GM10847 (cell line): ENCODE measurements around the gene PRB2.
"Not testable (repeated sequence)": the region's sequence is repeated elsewhere in the genome, so short reads cannot be mapped to it uniquely, and the experiment has no call there.

ENCODE experiments used
- POLR2A ChIP-seq: IDR thresholded peaks from 2 replicates; pipeline ENCODE4 v1.6.1; 2011; ENCODE audit not compliant: insufficient read length; ENCODE audit errors: extremely low read depth

The PRB2 gene

DNA sequence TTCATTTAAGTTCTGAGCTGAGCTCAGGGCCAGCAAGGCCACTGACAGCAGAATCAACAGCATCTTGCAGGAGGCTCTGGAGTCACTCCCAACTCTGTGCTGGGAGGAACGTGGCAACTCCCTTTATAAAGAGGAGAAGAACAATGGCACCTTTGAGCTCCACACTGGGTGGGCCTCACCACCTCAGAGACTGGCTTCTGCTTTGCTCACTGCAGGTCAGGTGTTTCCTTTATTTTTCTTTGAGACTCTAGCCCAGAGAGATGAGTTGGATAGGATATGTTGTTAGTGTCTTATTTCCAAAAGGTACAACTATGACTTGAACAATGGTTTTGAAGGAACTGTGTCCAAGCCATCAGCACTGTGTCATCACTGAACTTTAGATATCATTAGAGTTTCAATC lies at the start of gene PRB2:
TSS of gene PRB2 (minus strand) at position 101 of the 400 bp plus-strand sequence. CDS start at position 63, 38 bp downstream.
- TF ChIP-seq POLR2A = not testable (repeated sequence)

DNA sequence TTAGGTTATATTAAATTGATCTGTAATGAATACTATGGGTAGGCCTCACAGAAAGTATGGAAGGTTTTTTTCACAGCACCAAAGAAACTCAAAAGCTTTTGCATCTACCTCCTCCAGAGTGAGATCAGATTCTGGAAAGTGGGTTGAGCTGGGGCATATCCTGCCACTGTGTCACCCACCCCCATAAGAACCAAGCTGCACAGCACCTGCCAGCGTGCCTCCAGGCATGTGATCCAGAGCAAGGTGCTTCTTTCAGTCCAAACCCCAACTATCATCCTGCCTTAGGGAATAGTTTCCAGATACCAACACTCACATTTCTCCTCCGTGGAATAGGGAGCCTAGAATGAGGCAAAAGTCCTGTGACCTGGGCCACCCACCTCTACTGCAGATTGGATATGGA lies 42.6 kb upstream of the PRB2 start:
- no peak for TF ChIP-seq POLR2A

DNA sequence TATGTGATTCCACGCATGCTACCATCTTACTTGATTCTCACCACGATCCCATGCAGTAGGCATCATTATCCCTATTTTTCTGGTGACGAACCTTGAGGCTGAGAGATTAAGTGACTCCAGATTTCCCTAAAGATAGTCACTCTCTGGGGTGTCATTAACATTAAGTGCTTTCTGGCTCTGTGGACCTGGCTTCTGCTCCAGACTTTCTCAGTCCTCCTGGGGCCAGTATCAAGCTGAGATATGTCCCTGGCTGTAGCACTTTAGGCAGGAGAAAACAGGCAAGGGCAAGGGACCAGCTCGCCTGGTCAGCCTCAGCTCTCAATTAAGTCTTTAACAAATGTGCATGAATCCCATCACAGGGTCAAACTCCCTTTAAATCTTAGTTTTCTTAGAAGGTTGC lies 38.3 kb upstream of the PRB2 start:
- no peak for TF ChIP-seq POLR2A

DNA sequence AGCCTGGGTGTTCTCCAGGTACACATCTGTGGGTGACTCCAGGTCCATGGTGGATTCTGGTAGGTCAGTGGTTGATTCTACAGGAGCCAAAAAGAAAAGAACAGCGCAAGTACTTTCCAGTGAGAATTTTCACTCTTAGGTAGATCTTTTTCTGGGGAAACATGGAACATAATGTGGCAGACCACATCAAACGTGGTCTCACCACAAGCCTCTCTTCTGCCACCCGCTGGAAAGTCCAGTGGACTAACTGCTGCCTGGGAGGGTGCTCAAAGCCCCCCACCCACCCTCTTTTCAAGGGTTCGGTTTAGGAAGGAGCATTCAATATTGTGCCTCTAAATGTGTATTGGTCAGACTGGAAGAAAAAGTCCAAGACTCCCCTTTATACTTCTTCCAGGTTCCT lies 36.1 kb upstream of the PRB2 start:
- TF ChIP-seq POLR2A = no peak

DNA sequence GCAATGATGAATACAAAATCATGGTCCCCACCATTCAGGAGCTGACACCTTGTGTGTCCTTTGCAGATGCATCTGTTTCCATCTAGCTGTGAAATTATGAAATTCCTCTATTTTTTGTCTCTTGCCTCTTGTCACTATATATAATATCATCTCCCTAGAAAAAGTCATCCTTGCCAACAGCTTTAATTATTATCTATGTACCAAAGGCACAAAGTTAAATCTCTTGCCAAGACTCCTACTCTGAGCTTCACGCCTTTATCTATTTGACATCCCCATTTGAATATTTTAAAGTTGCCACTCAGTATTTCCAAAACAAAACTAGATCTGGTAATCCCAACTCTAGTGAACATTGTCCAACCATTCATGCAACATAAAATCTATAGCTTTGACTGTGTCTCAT lies 32.0 kb upstream of the PRB2 start:
- no peak for TF ChIP-seq POLR2A

DNA sequence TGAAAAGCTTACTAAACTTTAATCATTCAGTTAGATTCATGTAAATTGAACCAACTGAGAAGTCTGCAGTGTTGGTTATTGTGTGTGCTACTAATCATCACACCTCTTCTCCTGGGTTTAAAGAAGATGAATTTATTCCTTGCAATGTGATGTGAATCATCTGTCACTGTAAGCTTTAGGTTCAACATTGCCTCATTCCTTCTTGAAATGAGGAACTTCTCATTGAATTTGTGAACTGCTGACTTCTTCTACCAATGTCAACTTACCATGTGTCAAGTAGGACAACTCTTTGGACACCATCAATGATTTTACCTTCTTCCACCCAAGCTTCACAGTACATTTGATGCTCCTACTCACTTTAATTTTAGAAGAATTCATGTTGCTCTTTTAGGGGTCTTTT lies 17.4 kb upstream of the PRB2 start:
- no peak for TF ChIP-seq POLR2A

DNA sequence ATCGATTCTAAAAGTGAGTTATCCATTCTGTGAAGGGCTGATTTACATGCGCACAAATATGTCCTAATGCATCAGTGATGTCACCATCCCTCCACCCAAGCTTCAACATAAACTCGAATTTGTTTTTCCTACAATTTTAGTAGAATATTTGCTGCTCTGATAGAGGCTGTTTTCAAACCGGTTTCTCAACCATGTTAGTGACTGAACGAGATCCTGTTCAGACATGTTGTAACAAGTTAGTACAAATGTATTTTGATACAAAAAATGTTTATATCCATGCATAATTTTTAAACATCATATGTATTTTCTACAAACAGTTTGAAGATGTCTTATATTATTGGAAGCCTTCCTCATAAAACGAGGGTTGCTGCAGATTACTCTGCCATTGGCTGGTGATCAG lies 12.7 kb upstream of the PRB2 start:
- TF ChIP-seq POLR2A = no peak

DNA sequence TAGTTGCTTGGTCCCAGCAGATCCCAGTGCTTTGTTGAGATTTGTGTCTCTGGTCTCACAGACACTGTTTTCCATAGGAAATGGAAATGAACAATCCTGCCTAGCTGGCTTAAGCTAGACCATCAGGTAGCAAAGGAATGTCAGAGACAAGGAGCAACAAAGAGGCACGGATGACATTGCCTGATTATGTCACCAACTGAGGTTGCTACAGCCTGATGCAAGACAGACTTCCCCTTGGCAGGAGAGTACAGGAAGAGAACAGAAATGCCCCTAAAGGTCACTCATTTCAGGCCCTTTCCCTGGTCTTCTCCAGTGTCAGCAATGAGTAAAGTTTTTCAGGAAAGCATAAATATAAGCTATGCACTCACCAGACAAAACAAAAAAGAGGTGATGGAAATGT lies 2.0 kb upstream of the PRB2 start:
- no peak for TF ChIP-seq POLR2A

DNA sequence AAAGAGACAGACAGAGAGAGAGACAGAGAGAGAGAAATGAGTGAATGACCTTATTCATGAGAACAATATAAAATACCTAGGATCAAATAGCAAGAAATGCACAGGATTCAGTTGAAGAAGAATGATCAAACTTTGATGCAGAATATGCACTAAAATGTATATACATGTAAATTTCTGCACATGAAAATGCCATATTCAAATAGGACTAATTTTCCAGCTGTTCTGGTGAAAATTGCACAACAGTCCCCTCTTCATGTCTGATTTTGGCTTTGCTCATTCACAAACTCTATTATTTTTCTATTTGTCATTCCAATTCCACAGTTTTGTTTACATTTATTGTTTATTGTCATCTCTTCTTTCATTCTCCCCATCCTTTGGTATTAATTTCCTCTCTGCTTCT lies 34.2 kb downstream of the PRB2 start:
- TF ChIP-seq POLR2A = no peak

DNA sequence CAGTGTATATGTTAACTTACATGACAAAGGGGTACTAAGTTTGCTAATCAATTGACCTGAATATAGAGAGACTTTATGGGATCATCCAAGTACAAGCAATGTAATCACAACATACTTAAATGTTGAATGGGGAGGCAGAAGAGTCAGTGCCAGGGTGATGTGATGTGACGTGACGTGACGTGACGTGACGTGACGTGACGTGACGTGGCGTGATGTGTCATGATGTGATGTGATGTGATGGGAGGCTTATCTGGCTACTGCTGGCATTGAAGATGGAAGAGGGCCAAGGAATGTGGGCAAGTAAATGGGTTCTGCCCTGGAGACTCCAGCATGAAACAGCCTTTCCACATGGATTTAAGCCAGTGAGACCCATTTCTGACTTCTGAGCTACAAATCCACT lies 46.9 kb downstream of the PRB2 start:
- no peak for TF ChIP-seq POLR2A

DNA sequence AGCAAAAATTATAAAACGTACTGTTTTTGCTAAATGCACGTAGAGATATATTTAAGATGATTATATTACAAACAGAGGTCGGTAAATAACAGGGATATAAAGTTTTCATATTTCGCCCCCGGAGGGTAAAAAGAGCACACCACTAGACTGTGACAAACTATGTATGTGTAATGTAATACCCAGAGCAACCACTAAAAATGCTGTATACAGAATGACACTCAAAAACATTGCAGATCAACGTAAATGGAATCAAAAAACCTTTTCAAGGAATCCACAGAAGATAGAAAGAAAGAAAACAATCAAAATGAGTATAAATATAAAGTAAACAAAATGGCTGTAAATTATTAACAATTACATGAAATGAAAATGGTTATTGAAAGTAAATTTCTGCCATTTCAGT lies 47.6 kb downstream of the PRB2 start:
- no peak for TF ChIP-seq POLR2A

DNA sequence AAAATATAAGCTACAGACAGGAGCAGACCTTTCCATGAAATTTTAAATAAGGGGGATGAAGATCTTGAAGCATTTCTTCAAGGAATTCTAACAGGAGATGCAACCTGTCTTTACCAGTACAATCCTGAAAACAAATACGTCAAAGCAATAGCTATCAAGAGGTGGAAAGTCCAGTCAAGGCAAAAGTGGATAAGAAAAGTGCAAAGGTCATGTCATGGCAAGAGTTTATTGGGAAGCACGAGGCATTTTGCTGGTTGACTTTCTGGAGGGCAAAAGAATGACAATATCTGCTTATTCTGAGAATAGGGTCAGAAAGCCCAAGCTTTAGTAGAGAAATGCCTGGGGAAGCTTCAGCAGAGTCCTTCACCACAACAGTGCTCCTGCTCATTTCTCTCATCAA lies 50.9 kb downstream of the PRB2 start:
- no peak for TF ChIP-seq POLR2A
